GM21576 (cell line): ENCODE results near the gene CHAMP1.

Experiments
- ATAC-seq: cut with Tn5 transposase; IDR thresholded peaks from one replicate; pipeline ENCODE4 v1.9.1; 2021; ENCODE audit warnings: mild to moderate bottlenecking, moderate library complexity; ENCODE audit not compliant: unreplicated experiment

The CHAMP1 gene

DNA sequence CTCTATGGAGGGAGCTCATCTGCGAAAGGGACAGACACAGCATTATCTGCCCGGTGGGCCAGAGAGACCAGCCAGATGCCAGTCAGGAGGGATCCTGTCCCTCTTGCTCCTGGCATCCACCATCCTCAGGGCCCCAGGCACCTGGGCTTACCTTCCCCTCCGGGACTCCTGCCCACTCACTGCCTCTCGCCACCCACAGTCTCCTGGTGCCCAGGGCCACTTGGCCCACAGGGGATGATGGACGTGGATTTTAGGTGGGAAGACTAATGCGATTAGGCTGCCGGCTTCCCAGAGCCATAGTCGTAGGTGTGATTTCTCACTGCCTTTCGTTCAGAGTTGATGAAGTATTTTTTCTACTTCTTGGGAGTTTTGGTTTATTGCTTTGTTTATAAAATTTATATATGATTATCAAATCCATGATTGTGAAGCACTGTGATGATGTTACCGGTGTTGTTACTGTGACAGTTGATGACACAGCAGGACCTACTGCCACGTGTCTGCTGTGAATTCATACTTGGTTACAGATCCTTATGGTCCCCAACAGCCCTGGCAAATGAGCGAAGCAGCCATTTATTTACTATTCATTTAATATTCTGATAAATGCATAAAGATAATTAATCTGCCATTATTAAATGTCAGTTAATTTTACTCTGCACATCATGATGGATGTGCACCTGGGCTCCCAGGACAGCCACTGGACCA, 14.5 kb upstream of the CHAMP1 start:
- ATAC-seq: no peak

DNA sequence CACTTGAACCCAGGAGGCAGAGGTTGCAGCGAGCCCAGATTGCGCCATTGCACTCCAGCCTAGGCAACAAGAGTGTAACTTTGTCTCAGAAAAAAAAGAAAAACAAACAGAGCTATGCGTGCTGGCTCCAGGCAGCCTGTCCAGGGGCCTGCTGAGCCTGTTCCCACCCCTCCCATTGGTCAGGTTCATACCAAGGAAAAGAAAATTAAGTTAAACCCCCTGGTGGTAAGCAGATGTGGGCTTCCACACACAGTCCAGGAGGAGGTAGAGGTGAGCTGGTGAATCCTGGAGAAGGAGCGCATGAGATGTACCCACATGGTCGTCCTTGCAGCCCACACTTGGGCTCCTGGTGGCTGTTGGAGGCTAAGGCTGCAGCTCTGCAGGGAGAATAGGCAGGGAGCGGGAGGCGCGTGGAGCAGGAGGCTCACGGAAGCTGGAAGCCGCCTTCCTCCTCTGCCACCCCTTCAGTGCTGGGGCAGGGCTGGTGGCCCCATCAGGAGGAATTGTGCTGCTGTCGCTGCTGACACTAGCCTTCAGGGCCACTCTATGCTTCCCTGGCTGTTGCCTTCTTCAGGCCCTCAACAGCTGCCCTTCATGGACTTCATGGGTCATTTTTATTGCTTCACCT, 10.5 kb upstream of the CHAMP1 start:
- ATAC-seq: no peak

DNA sequence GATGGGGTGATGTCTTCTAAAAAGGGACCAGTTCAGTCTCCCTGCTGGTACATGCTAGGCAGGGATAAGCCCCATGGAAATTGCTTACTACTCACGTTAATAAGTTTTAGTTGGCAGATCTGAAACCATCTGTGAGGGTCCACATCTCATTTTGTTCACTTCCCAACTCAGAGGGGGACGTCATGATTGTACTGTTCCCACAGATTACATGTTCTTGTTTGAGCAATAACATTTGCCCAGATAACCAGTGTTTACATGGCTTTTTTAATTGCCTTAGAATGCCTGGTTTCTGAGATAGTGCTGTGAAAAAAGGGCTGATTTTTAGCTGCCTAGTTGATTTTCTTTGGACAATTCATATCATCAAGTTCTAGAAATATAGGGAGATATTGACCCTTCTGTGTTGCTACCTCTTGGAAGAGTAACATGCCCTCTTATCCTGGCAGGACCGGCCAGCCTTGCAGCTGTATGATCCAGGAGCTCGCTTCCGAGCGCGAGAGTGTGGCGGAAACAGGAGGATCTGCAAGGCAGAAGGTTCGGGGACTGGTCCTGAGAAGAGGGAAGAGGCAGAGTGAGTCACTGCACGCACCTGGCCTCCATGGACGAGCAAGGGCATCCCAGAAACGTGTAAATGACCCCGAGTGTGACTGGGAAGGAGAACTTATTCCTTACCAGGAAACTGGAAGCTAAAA, 9.8 kb upstream of the CHAMP1 start:
- ATAC-seq: no peak

DNA sequence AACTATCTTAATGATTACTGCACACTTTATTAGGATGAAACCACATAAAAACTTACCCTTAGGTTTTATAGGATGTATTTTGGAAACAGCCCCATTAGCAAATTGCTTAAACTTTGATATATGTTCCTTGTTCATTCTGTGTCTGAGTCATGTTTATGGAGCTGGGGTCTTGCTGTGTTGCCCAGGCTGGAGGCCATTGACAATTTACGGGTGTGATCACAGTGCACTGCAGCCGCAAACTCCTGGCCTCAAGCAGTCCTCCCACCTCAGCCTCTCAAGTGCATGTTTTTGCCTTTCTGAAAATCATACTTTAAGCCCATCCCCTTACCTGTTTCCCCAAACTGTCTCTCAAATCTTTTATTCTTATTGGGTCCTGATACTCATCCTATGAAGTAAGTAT, 5.2 kb upstream of the CHAMP1 start:
- ATAC-seq: no peak

DNA sequence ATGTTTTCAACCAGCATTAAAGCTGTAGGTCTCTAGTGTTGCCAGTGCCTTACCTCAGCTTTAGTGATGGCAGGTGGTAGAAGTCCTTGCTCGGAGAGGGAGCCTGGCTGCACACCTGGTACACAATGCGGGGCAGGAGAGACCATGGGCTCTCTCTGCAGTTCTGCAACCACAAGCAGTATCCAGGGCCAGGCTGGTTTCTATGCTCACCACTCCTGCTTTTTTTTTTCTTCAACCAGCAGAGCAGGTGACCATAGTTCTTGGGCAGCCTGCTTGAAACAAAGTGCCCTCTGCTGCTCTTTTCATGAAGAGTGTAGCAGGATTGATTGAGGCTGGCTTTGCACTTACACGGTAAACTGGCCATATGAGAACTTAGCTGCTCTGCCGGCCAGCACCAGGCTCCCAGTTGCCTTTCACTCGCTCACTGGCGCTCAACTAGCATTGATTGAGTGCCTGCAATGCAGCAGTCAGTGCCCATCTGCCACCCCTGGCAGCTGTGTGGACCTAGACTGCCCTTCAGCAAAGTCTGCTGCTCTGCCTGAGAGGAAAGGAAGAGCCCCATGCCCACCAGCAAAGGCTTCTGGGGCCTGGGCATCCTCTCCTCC, 4.4 kb upstream of the CHAMP1 start:
- ATAC-seq: no peak

DNA sequence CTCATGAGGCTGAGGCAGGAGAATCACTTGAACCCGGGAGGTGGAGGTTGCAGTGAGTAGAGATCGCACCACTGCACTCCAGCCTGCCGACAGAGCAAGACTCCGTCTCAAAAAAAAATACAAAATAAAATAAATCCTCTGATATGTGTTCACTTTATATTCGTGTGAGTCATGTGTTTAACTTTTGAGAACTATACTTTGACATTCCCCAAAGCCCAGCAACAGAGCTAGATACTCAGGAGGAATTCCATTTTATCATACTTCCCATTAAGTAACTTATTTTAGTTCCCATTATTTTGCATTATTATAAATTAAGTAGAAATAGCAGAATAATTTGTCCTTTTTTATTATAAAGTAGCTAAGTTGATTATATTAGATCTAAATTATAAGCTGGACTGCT, 3.3 kb upstream of the CHAMP1 start:
- ATAC-seq: no peak

DNA sequence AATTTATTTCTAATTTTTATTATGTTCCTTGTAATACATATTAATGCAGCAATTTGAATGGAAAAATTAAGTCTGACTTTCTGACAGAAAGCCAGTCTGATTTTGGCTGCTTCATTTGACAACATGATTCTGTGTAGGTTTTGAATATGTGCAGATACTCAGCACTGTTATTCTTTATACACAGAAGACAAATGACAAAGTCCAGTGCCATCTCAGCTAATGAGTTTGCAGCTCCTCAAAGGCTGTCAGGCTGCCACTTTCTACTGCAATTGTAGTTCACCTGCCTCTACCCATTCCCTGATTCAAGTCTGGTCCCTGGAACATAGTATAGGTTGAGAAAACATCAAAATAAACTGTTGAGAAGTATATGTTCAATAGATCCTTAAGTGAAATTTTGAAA, 2.9 kb upstream of the CHAMP1 start:
- ATAC-seq: no peak

DNA sequence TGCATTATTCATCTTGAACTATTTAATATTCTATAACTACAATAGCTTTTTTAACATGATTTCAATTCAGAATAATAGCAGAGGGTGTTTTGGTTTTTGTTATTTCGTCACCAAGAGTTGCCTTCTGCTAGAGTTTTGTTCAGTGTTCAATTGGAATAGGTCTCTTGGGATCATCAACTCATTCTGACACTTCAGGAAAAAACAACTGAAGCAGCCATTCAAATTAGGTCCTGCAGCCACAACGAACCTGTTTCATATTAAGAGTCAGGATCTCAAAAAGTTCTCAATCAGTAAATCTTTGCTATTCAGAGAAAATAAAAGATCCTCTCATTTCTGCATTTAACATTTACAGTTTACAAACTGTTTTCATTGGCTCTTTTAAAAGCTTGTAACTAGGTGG, 2.4 kb upstream of the CHAMP1 start:
- ATAC-seq: no peak

DNA sequence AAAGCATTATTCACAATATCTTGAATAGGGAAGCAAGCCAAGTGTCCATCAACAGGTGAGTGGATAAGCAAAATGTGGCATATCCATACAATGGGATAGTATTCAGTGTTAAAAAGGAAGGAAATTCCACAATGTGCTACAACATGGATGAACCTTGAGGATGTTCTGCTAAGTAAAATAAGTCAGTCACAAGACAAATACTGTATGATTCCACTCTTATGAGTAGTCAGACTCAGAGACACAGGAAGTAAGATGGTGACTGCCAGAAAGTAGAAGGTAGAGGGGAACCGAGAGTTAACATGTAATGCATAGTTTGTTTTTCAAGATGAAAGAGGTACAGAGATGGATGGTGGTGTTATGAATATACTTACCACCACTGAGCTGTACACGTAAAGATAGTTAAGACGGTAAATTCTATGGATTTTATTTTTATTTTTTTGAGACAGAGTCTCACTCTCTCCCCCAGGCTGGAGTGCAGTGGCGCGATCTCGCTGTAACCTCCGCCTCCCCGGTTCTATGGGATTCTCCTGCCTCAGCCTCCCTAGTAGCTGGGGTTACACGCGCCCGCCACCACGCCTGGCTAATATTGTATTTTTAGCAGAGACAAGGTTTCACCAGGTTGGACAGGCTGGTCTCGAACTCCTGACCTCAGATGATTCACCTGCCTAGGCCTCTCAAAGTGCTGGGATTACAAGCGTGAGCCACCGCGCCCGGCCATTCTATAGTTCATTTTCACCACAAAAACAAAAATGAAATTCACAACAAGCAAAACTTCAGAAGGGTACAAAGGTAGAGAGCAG, 1.0 kb upstream of the CHAMP1 start:
- no peak for ATAC-seq

DNA sequence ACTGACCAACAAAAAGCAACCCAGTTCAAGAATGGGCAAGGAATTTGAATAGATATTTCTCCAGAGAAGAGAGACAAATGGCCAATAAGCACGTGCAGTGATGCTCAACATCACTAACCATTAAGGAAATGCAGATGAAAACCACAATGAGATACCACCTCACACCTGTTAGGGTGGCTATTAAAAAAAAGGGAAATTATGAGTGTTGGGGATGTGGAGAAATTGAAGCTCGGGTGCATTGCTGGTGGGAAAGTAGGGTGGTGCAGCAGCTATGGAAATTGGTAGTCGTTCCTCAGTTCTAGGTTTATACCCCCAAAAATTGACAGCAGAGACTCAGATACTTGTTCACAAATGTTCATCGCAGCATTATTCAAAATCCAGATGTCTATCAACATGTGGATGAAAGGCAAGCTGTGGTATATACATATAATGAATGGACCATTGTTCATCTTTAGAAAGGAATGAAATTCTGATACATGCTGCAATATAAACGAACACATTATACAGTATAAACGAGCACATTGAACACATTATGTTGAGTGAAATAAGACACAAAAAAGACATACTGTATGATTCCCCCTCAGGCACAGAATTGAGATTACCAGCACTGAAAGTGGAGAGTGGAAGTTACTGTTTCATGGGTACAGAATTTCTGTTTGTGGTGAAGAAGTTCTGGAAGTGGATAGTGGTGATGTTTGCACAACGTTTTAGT, 927 bp downstream of the CHAMP1 start:
- ATAC-seq: no peak

DNA sequence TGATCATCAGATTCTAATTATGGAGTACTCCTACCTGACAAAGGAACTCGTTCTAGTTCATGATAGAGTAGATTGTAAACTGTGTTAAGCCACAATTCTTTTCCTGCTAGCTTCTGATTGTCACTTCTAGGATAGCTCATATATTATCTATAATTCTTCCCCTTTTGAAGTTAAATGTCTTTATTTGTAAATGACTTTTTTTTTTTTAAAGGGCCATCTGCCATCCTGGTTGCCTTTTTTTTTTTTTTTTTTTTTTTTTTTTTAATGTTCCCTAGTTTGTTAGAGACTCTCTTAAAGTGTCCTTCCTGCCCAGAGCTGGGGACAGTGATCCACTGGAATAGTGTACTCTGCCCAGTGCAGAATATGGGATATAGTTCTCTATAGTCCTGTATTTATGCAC, 4.3 kb downstream of the CHAMP1 start:
- ATAC-seq: no peak

DNA sequence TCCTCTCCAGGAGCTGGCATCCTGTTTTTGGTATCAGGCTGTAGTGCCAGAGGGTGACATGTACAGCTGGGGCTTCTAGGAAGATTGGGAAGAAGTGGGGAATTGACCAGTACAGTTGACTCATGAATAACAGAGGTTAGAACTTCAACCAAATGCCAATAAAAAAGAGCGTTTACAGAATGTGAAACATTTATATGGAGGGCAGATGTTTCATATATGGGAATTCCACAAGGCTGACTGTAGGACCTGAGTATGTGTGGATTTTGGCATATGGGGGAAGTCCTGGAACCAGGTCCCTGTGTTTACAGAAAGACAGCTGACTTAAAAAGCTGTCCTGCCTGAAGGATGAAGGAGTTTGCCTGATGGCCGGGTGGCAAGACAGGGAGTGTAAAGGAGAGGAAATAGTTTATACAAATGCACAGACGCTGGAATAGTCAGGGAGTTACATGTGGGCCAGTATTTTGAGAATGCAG, 5.2 kb downstream of the CHAMP1 start:
- no peak for ATAC-seq

DNA sequence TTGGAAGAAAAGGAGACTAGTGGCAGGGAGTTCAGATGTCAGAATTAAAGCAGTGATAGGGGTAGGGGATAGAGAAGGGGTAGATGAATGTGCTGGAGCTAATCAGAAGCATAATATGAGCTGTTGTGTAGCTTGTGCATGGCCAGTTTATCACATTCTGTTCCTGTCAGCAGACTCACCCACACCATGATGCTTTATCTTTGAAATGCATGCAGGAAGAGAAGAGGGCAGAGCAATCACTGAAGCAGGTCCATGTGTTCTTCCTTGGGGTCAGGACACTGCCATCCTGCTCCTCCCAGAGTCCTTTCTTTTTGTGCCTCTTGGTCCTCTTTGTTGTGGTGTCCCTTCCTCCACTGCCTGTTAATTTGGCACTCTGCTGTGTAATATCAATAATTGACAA, 5.8 kb downstream of the CHAMP1 start:
- no peak for ATAC-seq

DNA sequence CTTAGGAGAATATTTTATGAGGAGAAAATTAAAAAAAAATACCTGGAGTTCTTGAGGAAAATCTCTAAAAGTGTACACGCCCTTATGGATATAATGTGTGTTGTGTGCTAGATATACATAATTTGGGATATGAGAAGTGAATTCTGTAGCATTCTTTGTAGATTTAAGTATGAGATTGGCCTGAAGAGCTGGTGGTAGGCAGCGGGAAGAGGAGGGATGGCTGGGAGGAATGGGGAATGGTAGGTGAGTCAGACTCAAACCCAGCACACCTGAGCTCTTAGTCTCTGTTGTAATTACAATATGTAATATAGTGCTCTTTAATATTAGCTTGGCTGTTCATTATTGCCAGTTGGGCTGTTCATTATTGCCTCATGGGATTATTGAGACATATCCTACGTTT, 7.0 kb downstream of the CHAMP1 start:
- ATAC-seq: no peak

DNA sequence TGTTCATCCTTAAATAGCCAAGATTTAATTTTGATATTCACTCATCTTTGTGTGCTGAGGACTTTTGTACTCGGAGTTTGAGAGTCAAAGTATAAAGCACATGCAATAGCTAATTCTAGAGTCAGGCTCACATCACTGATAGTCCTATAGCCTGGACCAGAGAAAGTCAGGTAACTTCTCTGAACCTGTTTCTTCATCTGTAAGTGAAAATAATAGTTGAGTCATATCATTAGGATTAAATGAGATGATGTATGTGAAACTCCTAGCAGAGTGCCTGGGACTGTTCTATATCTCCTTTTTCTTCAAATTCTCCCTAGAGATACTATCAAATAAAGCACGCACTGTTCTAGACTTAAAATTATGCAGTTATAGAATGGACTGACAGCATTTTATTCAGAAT, 9.0 kb downstream of the CHAMP1 start:
- ATAC-seq: no peak

DNA sequence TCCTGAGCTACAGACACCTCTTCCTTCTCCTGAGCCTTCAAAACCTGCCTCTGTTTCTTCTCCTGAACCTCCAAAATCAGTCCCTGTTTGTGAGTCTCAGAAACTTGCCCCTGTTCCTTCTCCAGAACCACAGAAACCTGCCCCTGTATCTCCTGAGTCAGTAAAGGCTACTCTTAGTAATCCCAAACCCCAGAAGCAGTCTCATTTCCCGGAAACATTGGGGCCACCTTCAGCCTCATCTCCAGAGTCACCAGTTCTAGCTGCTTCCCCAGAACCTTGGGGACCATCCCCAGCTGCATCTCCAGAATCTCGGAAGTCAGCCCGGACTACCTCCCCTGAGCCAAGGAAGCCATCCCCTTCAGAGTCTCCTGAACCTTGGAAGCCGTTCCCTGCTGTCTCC, 10.0 kb downstream of the CHAMP1 start:
- no peak for ATAC-seq

DNA sequence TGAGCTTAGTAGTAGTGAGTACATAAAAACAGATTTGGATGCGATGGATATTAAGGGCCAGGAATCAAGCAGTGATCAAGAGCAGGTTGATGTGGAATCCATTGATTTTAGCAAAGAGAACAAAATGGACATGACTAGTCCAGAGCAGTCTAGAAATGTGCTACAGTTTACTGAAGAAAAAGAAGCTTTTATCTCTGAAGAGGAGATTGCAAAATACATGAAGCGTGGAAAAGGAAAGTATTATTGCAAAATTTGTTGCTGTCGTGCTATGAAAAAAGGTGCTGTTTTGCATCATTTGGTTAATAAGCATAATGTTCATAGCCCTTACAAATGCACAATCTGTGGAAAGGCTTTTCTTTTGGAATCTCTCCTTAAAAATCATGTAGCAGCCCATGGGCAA, 11.4 kb downstream of the CHAMP1 start:
- no peak for ATAC-seq

DNA sequence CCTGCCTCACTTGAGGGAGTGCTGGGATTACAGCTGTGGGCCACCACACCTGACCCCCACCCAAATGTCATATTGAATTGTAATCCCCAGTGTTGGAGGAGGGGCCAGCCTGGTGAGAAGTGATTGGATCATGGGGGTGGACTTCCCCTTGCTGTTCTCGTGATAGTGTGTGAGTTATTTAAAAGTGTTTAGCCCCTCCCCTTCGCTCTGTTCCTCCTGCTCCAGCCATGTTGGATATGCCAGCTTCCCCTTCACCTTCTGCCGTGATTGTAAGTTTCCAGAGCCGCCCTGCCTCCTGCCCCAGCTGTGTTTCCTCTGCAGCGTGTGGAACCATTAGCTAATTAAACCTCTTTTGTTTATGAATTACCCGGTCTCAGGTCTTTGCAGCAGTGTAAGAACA, 13.7 kb downstream of the CHAMP1 start:
- ATAC-seq: no peak

DNA sequence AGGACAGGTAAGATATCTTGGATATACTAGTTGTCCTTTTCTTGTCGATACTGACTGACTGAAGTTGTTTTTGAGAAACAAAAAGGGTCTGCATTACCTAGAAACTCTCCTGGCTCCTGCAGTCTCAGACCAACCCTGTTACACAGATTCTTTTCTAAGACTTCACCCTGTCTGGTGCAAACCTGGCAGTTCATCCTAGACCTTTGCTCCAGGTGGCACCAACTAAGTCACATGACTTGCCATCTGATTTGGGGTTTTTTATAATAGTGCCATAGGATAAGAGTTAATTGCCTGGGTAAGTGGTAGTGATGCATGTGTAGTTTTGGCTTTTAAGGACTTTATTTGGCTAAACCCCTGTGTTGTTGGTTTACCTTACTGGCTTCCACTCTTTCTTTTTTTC, 14.3 kb downstream of the CHAMP1 start:
- no peak for ATAC-seq

DNA sequence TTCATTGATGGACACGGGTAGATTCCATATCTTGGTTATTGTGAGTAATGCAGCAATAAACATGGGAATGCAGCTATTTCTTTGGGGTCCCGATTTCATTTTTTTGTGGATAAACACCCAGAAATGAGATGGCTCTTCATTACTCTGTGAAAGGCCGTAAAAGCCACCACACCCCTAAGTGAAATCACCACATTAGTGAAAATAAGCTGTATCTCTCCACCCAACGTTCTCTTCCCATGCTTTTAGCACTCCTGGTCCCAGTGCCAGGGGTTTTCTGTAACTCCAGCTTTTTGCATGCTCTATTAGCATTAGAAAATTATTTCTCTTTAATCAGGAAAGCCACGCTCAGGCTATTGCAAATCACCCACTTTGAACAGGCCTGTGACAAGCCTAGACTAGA, 15.8 kb downstream of the CHAMP1 start:
- no peak for ATAC-seq
